Measurements from ENCODE around the gene SYT7.
A peak's percentile ranks its signal among the peaks of the same experiment; 100 is the strongest.
"Not testable (repeated sequence)": the region's sequence is repeated elsewhere in the genome, so short reads cannot be mapped to it uniquely, and the experiment has no call there.

Gene SYT7

GRCh38 chr11:61472868-61473267 is 108.0 kb downstream of the SYT7 start:
- peak; percentile 18 for DNase-seq

GRCh38 chr11:61472282-61472681 is 108.6 kb downstream of the SYT7 start:
- no peak for DNase-seq

- DNase-seq, result no peak
Measured at GRCh38 chr11:61468002-61468401, 112.9 kb downstream of the SYT7 start.

- not testable (repeated sequence) for DNase-seq
Measured at GRCh38 chr11:61467602-61468001, 113.3 kb downstream of the SYT7 start.

Measured in fibroblast of skin of right quadriceps (primary cell).